ENCODE results near the gene DENND1A.

The DENND1A gene

DNA sequence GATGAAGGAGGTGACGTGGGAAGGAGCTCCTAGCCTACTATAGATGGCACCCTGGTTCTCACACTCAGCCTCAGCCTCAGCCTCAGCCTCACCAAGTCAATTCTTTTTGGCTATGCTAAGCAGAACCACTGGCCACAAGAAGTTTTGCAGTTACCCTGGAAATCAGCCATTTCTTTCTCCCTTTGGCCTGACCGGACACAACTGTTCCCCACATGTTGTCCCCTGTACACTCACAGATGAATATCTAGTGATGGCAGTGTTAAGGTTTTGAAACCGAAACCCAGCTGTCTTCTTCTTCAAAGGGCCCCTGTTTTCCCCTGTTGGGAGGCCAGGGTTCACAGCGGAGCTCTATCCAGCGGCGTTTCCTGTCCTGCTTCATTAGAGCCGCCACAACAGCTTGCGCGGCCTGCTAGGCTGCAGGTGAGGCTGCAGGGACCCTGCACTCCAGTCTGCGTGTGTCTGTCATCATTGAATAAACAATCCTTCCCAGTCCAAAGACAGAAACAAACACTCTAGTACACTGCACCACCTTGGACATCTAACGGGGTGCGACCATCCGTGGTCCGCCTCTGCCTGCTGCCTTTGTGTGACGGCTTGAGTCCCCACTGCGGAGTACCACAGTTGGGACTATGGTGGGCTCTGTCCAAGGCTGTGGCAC is 250.5 kb downstream of the DENND1A start:
- no peak for DNase-seq

DNA sequence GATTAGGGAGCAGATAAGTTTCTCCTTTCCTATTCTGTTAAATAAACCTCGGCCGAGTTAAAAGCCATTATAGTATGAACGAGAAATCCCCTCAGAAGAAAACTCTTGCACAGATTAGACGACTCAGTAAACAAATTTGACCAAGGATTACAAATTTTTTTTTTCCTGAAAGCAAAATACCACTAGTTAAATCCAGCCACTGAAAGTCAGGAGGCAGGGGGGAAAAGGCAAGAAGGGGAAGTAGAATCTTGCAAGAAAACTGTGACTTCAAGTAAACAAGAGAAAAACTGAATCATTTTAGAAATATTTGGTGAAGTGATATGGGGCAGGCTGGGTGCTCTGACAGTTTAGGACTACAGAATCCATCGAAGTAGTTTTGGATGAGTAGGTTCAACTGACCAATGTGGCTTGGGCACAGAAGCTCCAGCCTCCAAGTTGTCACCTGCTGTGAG is 251.0 kb downstream of the DENND1A start:
- no peak for DNase-seq

DNA sequence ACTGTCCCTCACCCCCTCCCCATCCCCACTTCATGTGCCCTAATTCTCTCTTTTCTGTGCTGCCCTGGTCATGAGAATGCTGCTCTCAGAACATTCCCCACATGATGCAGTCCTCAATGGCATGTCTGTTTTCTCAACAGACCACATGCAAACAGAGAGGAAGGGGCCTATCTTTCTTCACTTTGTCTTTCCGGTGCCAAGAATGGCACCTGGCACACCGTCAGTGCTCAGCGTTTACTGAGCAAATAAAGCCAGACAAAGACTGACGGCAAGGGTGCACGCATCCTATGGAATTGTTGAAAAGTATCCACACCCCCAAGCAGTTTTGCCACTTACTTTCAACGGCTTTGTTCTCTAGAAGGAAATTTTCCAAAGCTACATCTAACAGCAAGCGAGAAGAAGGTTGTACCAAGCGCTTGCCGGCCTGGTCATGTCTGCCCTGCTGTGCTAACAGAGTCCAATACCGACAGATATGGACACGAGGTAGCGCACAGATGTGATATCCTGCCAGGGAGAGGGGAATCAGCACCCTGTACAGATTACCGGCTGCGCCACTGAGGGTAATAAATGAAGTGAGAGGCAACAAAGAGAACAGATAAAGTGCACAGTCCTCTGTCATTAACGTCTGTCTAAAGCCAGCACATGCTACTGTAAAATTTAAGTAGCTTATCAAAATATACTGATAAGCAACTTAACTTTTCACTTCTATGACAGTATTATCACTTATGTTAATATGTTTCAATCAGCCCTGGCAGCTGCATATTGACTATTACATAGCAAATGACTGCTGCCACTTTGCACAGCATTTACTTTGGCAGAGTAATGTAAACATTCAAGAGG is 251.7 kb downstream of the DENND1A start:
- no peak for DNase-seq

DNA sequence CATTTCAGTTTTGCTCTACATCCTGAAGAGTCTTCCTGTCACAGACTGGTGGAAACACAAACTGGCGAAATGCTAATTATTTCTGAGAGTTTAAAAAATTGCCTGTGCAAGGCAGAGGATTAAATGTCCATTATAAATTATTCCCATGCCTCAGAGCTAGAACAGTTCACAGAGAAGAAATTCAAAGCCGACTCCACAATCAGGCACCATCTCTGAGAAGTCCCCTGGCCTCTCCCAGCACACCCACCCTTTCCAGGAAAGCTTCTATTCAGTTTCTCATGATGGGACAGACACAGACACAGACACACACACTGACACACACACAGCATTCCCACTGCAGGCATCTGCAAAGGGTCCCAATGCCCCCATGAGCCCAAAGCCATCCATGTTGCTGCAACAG is 253.1 kb downstream of the DENND1A start:
- DNase-seq = no peak

DNA sequence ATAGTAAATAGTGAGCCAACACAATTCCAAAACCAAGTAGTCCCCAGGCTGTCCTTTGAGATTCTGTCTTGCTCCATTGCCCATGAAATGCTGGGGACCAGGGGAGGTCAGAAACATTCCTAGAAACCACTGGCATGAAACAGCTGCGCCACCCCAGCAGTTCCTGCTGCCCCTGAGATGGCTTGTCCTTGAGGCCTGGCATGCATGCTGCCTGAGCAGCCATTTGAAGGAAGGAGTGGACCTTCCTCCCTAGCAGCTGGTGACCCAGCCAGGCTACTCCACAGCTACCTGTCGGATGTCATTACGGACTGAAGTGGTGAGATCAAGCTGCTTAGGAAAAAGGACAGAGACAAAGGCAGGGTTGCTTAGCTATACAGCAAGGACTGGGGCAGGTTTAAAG is 260.6 kb downstream of the DENND1A start:
- no peak for DNase-seq

DNA sequence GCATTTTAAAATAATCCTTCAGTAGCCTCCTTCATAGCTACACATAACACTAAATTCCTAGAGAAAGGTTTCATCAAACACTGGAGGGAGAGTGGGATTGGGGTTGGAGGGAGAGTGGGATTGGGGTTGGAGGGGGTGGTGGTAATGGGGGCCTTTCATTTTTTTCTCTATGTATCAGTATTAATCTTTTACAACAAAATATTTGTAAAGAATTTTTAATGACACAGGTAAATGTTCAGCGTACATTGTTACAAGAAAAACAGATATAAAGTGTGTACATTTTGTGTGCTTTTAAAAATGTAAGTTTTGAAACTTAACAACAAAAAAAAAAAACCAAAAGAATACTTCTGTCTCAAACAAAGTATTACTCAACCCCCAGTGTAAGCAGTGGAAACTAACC is 266.4 kb downstream of the DENND1A start:
- no peak for DNase-seq

DNA sequence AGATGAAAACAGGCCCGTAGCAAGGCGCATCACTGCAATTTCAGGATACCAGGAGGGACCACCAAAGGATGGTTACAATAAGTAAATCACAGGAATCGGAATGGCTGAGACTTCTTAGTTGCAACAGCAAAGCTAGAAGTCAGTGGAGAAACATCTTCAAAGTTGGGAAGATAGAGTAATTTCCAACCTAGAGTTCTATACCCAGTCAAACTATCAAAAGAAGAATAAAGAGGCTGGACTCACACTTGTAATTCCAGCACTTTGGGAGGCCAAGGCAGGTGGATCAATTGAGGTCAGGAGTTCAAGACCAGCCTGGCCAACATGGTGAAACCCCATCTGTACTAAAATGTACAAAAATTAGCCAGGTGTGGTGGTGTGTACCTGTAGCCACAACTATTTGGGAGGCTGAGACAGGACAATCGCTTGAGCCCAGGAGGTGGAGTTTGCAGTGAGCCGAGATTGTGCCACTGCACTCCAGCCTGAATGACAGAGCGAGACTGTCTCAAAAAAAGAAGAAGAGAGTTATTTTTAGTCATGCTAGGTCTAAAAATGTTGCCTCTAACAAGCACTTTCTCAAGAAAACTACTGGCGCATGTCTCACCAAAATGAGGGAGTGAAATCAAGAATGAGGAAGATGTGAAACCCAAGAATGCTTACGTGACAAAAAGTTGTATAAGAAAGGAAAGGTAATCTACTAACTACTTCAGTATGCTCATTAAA is 267.7 kb downstream of the DENND1A start:
- DNase-seq = no peak

DNA sequence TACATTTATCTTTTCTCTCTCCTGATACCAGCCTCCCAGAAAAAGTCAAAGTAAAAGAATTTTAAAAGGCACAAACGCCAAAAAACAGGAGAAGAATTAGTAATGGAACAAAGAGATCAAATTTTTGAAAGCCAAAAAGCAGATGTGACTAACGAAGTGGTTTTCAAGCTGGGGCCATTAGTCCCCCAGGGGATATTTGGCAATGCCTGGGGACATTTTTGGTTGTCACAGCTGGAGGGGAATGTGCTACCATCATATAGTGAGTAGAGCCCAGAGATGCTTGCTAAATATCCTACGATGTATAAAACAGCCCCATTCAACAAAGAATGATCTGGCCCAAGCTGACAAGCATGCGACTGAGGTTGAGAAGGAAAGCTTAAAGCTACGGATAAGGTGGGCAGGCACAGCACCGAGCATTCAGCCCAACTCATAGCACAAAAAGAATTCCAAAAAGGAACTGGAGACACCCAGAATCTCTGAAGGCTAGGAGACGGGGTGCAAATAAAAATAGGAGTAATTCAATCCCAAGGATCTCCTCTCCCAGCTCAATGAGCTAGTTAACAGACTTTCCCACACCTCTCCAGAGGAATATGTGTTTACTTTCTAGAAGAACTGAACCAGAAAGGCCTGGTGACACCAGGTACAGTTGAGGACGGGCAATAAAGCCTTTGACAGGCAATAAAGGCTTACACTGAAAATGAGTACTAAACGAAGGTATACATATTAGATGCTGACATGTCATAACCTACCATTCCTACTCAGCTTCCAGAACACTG is 269.0 kb downstream of the DENND1A start:
- DNase-seq = no peak

DNA sequence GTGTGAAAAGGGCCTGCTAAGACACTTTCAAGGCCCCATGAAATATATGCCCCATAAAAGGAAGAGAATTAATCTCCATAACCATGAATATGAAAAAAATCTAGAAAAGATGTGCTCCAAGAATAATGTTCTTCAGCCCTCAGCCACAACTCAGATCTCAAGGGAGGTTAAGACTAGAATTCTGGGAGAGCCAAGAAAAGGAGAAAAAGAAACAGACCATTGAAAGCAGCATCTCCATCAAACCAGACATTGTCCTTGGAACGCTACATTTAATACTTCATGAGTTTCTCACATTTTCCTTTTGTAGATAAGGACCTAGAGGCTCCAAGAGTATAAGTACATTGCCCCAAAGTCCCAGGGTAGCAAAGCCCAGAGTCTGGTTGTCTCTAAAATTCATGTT is 270.6 kb downstream of the DENND1A start:
- no peak for DNase-seq

DNA sequence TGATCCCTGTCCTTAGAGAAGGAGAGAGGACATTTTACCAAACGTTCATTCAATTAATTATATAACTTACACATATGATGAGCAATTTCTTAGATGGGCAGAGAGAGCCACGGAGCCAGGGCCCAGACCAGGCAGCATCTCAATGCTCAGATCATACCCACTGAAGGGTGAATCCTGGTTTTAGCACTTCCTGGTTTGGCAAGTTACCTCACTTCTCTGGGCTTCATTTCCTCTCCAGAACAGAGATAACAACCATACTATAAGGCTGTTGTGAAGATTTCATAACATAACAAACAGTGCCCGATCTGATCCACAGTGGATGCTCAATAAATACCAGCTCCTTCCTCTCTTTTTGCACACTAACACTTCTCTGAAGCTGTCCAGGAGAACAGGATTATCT is 271.1 kb downstream of the DENND1A start:
- no peak for DNase-seq

DNA sequence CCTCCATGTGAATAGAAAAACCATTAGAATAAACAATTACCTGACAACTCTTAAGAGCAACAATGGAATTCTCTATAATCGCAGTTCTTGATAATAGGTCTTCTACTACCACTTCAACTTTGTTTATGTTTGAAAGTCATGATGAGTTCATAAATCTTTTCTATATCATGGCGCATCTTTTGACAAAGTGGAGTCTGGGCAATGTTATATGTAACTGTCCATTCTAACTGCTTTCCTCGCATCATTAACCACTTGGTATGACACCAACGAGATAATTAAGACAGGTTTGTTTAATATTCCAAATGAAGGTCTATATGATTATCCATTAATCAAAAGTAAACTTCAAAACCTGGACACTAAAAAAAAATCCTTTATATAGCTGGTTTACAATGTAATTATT is 272.0 kb downstream of the DENND1A start:
- DNase-seq = no peak

DNA sequence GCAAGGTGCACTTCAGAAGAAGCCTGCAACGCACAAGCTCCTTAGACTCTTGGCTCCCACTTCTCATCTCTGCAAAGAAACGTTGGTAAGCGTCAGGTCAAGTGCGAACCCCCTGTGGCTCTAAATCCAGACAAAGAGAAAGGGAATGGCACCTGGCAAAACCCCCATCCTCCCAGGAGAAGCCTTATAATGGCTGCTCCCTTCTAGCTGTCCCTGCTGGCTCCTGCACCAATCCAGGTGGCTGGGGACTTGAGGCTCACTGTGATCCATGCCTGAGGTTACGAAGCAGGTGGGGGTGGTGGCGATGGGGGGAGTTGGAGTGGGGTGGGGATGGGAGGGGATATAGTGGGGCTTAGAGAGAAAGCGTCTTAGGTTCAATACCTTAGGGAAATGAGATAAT is 272.8 kb downstream of the DENND1A start:
- no peak for DNase-seq

DNA sequence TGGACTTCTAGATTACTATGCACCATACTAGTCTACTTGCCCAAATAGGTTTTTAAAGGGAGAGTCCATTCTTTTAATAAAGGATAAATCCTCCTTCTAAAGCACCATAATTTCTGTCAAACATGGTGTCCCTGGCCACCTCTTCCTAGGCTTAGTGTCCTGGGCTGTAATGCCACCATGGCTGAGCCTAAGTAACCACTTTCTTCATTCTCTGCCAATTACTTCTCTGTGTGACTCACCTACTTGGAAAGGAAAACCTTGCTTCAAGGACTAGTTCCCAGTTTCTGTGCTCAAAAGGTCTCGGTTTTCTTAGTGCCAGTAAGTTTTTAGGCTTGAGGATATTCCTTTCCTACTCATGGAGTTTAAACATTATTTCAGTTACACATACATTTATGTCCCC is 273.4 kb downstream of the DENND1A start:
- no peak for DNase-seq

DNA sequence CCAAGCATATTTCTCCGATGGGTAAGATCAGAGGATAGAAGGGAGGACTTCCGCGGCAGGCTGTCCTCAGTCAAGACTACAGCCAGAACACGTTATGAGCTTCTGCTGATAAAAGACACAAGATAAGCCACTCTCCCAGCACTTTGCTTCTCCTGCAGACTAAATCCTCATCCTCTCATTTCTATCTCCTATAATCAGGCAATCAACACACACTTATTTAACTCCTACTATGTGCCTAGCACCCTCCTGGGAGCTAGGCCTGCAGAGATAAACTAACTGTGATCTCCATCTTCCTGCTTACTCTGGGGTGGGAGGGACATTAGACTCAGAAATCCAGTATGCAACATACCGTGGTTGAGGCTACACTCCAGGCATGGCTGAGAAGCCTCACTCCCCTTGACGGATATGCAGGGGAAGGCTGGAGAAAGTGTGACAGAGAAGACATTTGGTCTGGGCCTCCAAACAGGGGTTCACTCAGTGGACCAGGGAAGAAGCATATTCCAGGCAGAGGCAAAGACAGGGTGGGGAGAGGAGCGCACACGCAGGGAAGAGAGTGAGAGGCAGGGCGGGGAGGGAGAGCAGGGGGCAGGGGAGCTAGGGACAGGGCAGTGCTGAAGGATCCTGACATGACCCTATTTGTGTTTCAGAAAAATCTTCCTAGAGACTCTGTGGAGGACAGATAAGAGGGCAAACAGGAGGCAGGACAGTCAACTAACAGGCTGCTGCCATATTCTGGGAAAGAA is 274.1 kb downstream of the DENND1A start:
- DNase-seq = no peak

DNA sequence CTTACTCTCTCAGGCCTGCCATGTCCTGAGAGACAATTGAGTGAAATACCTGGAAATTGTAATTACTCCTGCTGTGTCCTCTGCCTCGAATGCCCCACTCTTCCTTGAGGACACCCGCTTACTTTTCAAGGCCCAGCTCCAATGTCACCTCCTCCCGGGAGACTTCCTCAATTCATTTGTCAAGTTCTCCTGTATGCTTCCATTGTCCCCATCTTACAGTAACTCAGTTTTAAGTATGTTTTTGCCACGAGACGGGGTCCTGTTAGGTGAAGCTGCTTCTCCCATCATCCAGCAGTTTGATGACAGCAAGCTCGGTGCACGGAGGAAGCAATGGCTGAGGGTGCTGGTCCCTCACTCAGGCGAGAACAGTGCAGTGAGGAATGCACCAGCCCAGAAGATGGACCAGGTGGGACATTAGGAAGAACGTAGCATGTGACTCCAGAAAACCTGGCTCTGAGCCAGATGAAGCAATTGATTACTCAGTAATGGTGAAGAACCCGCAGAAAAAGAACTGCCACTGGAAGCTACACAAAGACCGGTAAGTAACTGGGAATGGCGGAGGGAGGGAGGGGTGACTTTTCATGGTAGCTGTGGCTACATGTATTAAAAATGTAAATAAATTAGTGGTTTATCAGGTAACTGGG is 274.8 kb downstream of the DENND1A start:
- DNase-seq = no peak

DNA sequence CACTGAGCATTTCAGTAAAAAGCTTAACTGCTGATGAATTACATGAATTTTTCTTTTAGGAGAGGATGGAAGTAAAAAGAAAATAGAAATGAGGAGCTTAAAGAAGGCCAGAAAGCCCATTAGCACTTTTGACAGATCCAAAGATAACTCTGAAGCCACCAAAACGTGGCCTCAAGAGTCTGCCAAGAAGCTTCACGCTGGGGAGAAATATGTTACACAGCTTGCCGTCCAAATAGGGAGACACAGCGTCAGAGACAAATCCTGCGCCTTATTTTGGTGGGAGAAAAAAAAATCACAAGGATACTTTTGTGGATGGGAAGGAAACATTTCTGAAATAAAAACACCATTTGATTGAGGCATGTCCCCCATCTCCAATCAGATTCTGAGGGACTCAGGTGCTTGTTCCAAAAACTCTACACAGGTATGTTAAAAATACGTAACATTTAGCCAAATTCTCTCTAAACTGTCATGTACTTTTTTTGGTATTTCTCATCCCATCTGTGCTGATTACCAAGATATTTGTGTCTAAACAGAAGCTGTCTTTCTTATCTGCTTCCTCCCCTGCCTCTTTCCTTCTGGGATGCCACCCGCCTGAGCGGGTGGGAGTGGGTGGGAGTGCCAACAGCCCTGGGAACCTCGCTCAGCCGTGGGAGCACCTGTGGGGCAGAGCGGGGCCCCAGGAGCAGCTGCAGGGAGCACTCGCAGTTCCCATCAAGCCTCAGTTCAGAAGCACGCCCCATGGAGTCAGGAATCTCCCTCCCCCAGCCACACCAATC is 275.5 kb downstream of the DENND1A start:
- DNase-seq = no peak

DNA sequence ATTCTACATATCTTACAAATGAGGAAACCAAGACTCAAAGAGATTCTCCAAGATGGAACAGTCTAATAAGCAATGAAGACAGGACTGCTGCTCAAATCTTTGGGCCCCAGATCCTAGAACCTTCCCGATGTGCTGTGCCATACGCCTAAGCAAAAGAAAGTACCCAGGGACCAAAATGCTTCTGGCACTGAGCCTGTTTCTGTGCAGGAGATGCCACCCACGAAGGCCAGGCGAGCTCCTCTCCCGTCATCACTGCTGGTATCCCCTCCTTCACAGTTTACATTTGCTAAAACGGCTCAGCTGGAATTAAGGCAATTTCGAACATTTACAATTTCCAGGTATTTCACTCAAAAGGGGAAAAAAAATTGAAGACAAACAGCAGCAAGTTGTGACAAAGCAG is 277.5 kb downstream of the DENND1A start:
- no peak for DNase-seq

DNA sequence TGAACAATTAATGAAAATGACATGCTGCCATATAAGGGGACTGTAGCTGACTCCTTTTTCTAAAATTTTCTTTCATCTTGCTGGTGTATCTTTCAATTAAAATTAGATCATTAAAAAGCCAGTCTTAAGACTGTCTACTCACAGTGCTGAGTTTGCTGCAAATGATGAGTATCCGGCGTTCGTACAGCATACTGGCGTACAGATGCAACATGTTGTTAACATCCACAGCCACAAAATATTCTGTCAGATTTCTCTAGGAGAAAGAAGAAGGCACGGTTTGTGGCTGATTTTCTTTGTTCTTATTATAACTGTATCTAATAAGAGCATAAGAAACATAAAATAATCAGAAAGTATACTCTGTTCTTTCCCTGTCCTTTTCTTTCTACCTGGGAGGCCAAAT is 278.1 kb downstream of the DENND1A start:
- no peak for DNase-seq

DNA sequence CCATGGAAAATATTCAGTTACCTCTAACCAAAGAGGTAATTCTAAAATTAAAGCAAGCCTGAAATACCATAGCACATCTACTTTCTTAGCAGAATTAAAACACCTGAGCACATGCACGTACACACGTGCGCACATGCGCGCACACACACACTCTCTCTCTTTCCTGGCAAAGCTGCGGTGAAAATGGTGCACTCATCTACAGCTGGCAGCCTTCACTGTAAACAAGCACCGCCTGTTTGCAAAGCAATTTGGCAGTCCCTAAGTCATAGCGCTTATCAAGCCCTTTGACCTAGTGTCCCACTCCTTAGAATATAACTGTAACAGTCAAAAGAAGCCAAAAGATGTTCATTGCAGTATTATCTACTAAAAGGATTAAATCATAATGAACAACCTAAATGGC is 278.7 kb downstream of the DENND1A start:
- no peak for DNase-seq

DNA sequence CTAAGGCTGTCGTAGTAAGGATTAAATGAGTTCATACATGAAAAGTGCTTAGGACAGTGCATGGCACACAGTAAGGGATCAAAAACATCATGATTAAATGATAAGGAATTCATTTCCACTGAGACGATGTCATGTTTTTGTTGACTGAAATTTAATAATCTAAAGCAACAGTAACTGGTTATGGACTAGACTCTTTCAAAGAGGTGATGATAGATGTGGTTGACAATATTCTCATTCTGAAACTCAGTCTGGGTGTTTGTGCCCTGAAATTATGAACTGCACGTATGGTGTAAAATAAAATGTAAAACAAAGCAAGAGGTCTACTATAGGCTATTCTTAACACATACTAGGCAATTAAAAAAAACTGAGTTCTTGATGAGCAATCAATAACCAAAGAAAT is 280.0 kb downstream of the DENND1A start:
- no peak for DNase-seq

DNA sequence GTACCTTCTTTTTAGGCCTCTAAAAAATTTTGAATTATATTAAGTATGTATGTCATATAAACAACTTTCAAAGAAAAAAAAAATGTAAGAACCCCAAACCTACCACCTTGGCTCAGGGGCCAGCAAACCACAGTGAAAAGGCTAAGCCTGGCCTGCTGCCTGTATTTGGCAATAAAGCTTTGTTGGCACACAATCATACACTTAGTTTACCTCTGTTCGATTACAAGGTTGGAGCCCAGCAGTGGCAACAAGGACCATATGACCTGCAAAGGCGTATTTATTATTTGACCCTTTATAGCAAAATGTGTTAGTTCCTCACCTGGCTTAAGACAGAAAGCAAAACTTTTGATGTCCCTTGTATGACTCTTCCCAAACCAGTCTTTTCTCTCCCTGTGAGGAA is 282.8 kb downstream of the DENND1A start:
- no peak for DNase-seq

Measured in NCI-H1048 (cell line).